GM12891 (cell line): ENCODE results near the gene PCDHGA5.

Experiments
- POLR2A ChIP-seq: IDR thresholded peaks from 2 replicates; pipeline ENCODE4 v1.6.1; 2011; ENCODE audit warnings: low read depth, low read length, control low read depth
- POLR2AphosphoS5 ChIP-seq: IDR thresholded peaks from 2 replicates; pipeline ENCODE4 v1.6.1; 2011; ENCODE audit warnings: low read depth, low read length, control low read depth
- SPI1 ChIP-seq: IDR thresholded peaks from 2 replicates; pipeline ENCODE4 v1.6.1; 2011; ENCODE audit warnings: low read depth, low read length, control low read depth
- TAF1 ChIP-seq: IDR thresholded peaks from 2 replicates; pipeline ENCODE4 v1.6.1; 2011; ENCODE audit warnings: low read depth, low read length, control low read depth

DNA sequence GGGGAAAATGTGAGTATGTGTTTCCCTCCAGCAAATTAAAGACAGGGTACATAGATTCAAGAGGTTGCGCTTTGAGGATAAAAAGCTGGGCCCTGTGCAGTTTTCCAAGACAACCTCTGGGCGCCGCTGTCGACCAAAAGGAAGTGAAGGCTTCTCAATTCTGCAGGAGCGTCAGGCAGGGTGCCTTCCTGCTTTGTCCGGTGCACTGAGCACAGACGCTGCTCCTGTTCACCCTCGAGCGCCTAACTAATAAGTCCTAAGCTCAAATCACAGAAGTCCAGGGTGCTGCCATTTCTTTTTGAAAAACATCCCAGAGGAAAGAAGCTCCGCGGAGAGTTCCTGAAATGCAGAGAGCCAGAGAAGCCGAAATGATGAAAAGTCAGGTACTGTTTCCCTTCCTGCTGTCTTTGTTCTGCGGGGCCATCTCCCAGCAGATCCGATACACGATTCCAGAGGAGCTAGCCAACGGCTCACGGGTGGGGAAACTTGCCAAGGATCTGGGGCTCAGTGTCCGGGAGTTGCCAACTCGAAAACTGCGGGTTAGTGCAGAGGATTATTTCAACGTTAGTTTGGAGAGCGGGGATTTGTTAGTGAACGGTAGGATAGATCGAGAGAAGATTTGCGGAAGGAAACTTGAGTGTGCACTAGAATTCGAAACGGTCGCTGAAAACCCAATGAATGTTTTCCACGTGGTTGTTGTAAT is 13.9 kb upstream of the PCDHGA5 start, which contains the start of gene PCDHGB1:
- no peak for TF ChIP-seq POLR2A
- no peak for TF ChIP-seq TAF1
- TF ChIP-seq POLR2AphosphoS5 = no peak
- no peak for TF ChIP-seq SPI1
